H1 (cell line): ENCODE results near the gene ASIC1. TPM values are rescaled to one million over a fixed set of nuclear protein-coding genes. Genes with fewer than 3 reads are reported as not detected.

Experiments
- BACH1 ChIP-seq: IDR thresholded peaks from 2 replicates; pipeline ENCODE4 v1.6.1; 2012; ENCODE audit warnings: low read length, improper control_type of control experiment
- CEBPB ChIP-seq: IDR thresholded peaks from 2 replicates; pipeline ENCODE4 v1.6.1; 2012; ENCODE audit warnings: low read depth, low read length
- CHD7 ChIP-seq: fragments of 300-600 bp; sonication (generic); IDR thresholded peaks from 2 replicates; pipeline ENCODE4 v1.7.1; 2012; ENCODE audit warnings: low read length, moderate library complexity, mild to moderate bottlenecking, inconsistent platforms; ENCODE audit not compliant: insufficient replicate concordance
- JUND ChIP-seq: IDR thresholded peaks from 2 replicates; pipeline ENCODE4 v1.6.1; 2011; ENCODE audit warnings: mild to moderate bottlenecking, improper control_type of control experiment, low read length
- KDM5A ChIP-seq: fragments of 200-600 bp; IDR thresholded peaks from 2 replicates; pipeline ENCODE4 v1.7.1; 2012; ENCODE audit warnings: mild to moderate bottlenecking, low read length, inconsistent platforms, mixed read lengths
- NANOG ChIP-seq: IDR thresholded peaks from 2 replicates; pipeline ENCODE4 v1.6.1; 2011; ENCODE audit warnings: low read length, low read depth, mild to moderate bottlenecking, inconsistent platforms; ENCODE audit not compliant: insufficient read depth, poor library complexity, severe bottlenecking
- RXRA ChIP-seq: IDR thresholded peaks from 2 replicates; pipeline ENCODE4 v1.6.1; 2011; ENCODE audit warnings: low read depth, mild to moderate bottlenecking, low read length, moderate library complexity; ENCODE audit not compliant: insufficient read depth
- polyA plus RNA-seq, 7 experiments: library from polyadenylated mRNA; depleted of rRNA in 3 of 7; stranded (reverse) in 5 of 7; unstranded in 2 of 7; fragments of >200 nt in 5 of 7; fragments of 200-250 nt in 2 of 7; gene quantifications; 1 replicate in 5 of 7; 2 replicates in 1 of 7; 4 replicates in 1 of 7; pipeline versions ENCODE4 v1.2.1 to v1.2.3, GENCODE V29; 2011 to 2013; ENCODE audit warnings: missing spikeins in 2 of 7, mixed read lengths in 2 of 7
- total RNA-seq: library from RNA; stranded (reverse); fragmentation: NEBNext Ultra II Directional; extraction: Animal tissue kit (Norgen Biotek cat#: 25700); gene quantifications from 2 replicates; pipeline ENCODE4 v1.2.1, GENCODE V29; 2021
- TF ChIP-seq, protein P1 (sequence below): IDR thresholded peaks from 2 replicates; pipeline ENCODE4 v1.6.1; 2012; ENCODE audit warnings: inconsistent platforms
- TF ChIP-seq, protein P2 (sequence below): IDR thresholded peaks from 2 replicates; pipeline ENCODE4 v1.6.1; 2011; ENCODE audit warnings: low read depth, mild to moderate bottlenecking, low read length; ENCODE audit not compliant: insufficient read depth

Gene ASIC1
- total and polyA plus RNA-seq, 2 of the 8 experiments (the other 6 are each of a cell fraction or from before 2014, with no cell fraction given) = 2.4 to 4.4 TPM

- TF ChIP-seq CHD7 = no peak
- no peak for TF ChIP-seq JUND
- no peak for TF ChIP-seq BACH1
- TF ChIP-seq, protein P1, sequence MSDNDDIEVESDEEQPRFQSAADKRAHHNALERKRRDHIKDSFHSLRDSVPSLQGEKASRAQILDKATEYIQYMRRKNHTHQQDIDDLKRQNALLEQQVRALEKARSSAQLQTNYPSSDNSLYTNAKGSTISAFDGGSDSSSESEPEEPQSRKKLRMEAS = no peak
- no peak for TF ChIP-seq RXRA
- TF ChIP-seq KDM5A = no peak
- TF ChIP-seq NANOG = no peak
- TF ChIP-seq CEBPB = no peak
- TF ChIP-seq, protein P2, sequence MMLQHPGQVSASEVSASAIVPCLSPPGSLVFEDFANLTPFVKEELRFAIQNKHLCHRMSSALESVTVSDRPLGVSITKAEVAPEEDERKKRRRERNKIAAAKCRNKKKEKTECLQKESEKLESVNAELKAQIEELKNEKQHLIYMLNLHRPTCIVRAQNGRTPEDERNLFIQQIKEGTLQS = no peak
Measured at GRCh38 chr12:50082644-50083043, 25.2 kb downstream of the ASIC1 start (continued).
